Thyroid gland (tissue), 4 donors: ENCODE results near the gene ST3GAL4. TPM values are rescaled to one million over a fixed set of nuclear protein-coding genes. Genes with fewer than 3 reads are reported as not detected.

Source experiments
- DNase-seq, 2 donors: peaks; one replicate each; pipeline ENCODE4 v3.0.0-alpha.2; 2019
- H3K27ac ChIP-seq, 3 donors: fragments of 200-600 bp; sonication (generic); 1 replicate in 2 of 3; 2 replicates in 1 of 3; pipeline ENCODE4 v1.5.1; 2016 to 2019; ENCODE audit warnings: mild to moderate bottlenecking in 1 of 3, moderate library complexity in 1 of 3
- H3K27me3 ChIP-seq: fragments of 200-600 bp; sonication (generic); one replicate; pipeline ENCODE4 v1.5.1; 2019
- H3K36me3 ChIP-seq, 2 donors: fragments of 200-600 bp; sonication (generic); one replicate each; pipeline ENCODE4 v1.5.1; 2016 to 2019
- H3K4me1 ChIP-seq, 2 donors: fragments of 200-600 bp; sonication (generic); one replicate each; pipeline ENCODE4 v1.5.1; 2017 to 2019
- H3K4me3 ChIP-seq, 3 donors: fragments of 200-600 bp; sonication (generic); replicated peaks in 1 of 3; 1 replicate in 2 of 3; 2 replicates in 1 of 3; pipeline ENCODE4 v1.5.1; 2016; ENCODE audit warnings: mild to moderate bottlenecking in 1 of 3
- H3K9me3 ChIP-seq: fragments of 200-600 bp; sonication (generic); one replicate; pipeline ENCODE4 v1.5.1; 2017
- POLR2A ChIP-seq, 2 donors: fragments of 450-650 bp; IDR thresholded peaks; one replicate each; pipeline ENCODE4 v1.6.1; 2017; ENCODE audit warnings: antibody characterized with exemption in 2 of 2, mild to moderate bottlenecking in 2 of 2, moderate library complexity in 1 of 2
- WGBS, 2 donors: methylation state at CpG; one replicate each; pipeline ENCODE4 v1.1.5; 2017; 5-methylcytosine and 5-hydroxymethylcytosine counted together
- intact Hi-C: fragments of 100-400 bp; cut with DNase I; formaldehyde crosslinking; loops from one replicate; pipeline ENCODE4 v1.15.1; 2023
- total RNA-seq, 4 donors: library from RNA; depleted of rRNA; stranded (reverse); fragments of >200 nt; gene quantifications; one replicate each; pipeline ENCODE4 v1.2.3, GENCODE V29; 2016
- TF ChIP-seq, protein P1 (sequence below), 6 experiments: fragments of 200-600 bp in 3 of 6; fragments of 450-650 bp in 3 of 6; sonication (generic) in 3 of 6; IDR thresholded peaks; one replicate each; pipeline ENCODE4 v1.5.1; 2016 to 2019; ENCODE audit warnings: antibody characterized with exemption in 6 of 6, mild to moderate bottlenecking in 2 of 6, inconsistent platforms in 1 of 6, moderate library complexity in 1 of 6

Gene ST3GAL4
- total RNA-seq, 4 donors from 2014 or later, result 5.3 to 33.9 (median 26.4) TPM

DNA sequence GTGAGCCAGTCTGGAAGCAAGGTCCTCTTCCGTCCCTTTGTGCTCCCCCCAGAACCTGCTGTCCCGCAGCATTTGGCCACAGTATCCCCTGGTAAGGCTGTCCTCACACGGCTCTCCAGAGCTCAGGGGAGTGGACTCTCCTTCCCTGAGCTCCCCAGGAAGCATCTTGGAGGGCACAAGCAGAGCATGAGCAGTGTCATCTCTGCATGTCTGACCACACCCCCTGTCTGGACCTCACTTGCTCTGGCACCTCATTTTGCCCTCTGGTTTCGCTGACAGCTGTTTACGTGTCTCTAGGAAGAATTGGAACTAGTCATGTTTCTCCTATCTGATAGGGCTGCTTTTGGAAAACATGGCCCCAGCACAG, 36.1 kb upstream of the ST3GAL4 start:
- H3K4me1 ChIP-seq, result peaks cover 0 to 24% of the 10 kb centered on the region in 2 donors
- intact Hi-C loops, result no loop called here
- H3K27me3 ChIP-seq, result no peaks in the 10 kb centered on the region
- no peaks in the 10 kb centered on the region for H3K36me3 ChIP-seq
- no peak for TF ChIP-seq POLR2A (IDR thresholded peaks at IDR 0.05)
- TF ChIP-seq, protein P1, sequence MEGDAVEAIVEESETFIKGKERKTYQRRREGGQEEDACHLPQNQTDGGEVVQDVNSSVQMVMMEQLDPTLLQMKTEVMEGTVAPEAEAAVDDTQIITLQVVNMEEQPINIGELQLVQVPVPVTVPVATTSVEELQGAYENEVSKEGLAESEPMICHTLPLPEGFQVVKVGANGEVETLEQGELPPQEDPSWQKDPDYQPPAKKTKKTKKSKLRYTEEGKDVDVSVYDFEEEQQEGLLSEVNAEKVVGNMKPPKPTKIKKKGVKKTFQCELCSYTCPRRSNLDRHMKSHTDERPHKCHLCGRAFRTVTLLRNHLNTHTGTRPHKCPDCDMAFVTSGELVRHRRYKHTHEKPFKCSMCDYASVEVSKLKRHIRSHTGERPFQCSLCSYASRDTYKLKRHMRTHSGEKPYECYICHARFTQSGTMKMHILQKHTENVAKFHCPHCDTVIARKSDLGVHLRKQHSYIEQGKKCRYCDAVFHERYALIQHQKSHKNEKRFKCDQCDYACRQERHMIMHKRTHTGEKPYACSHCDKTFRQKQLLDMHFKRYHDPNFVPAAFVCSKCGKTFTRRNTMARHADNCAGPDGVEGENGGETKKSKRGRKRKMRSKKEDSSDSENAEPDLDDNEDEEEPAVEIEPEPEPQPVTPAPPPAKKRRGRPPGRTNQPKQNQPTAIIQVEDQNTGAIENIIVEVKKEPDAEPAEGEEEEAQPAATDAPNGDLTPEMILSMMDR (IDR thresholded peaks at IDR 0.05), result no peak
- 77 to 88% methylated on average over 5 of the region's 5 CpGs for WGBS, 2 donors
- H3K4me3 ChIP-seq, result no peak overlapping the region
- H3K27ac ChIP-seq, result peak overlapping the region in 2 of 3 donors; percentile 9 to 68
- no peak for DNase-seq
- no peaks in the 10 kb centered on the region for H3K9me3 ChIP-seq

DNA sequence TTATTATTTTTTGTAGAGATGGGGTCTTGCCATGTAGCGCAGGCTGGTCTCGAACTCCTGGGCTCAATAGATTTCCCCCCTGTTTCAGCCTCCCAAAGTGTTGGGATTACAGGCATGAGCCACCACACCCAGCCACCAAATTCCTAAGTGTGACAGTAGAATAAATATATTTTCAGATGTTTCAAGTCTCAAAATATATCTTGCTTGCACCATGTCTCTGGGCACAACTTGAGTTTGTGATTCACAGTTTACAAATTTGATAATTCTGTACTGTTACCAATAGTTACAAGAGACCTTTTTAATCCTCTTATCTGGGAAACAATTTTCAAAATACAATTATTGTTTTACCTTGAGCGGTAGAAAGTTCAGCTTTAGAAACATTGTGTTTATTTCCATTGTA, 32.5 kb upstream of the ST3GAL4 start:
- no peak overlapping the region for H3K27ac ChIP-seq
- H3K36me3 ChIP-seq, result no peaks in the 10 kb centered on the region
- H3K4me3 ChIP-seq, result no peak overlapping the region
- H3K9me3 ChIP-seq, result no peaks in the 10 kb centered on the region
- intact Hi-C loops, result no loop called here
- DNase-seq, result no peak
- no peak for TF ChIP-seq POLR2A (IDR thresholded peaks at IDR 0.05)
- TF ChIP-seq, protein P1 (IDR thresholded peaks at IDR 0.05), result no peak
- peaks cover 0 to 15% of the 10 kb centered on the region in 2 donors for H3K4me1 ChIP-seq
- 98 to 99% methylated on average over 3 of the region's 3 CpGs for WGBS, 2 donors
- H3K27me3 ChIP-seq, result no peaks in the 10 kb centered on the region

DNA sequence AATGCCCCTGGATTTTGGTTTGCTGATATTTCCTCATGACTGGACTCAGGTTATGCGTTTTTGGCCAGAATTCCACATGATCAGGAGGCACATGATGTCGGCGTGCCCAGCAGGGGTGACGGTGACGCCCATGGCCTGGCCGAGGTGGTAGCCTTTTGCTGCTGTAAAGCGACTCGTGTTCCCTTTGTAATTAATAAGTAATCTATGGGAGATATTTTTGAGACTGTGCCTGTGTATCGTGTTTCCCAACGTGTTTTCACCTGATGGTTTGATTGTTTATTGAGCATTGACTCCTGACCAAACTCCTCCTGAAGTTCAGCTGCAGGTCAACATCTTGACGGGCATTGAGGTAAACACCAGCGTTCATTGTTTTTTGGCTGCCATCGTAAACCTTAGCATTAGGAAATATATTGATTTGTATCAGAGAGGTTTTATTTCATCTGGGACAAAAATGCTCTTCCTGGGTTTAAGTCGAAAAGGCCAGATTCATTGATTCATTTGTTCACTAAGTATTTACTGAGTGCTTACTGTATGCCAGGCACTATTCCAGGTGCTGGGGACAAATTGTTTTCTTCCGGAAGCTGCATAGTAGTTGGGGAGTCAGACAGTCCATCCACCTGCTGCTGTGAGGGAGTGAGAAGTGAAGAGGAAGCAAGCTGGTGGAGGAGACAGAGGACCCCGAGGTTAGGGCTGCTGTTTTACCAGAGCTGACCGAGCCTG, 28.0 kb upstream of the ST3GAL4 start:
- intact Hi-C loops, result no loop called here
- WGBS, 2 donors, result 90% methylated on average over 17 of the region's 17 CpGs
- no peaks in the 10 kb centered on the region for H3K9me3 ChIP-seq
- H3K4me3 ChIP-seq, result no peak overlapping the region
- H3K4me1 ChIP-seq, result no peaks in the 10 kb centered on the region
- peak in 1 of 2 donors; percentile 23 for DNase-seq
- H3K27ac ChIP-seq, result no peak overlapping the region
- TF ChIP-seq, protein P1 (IDR thresholded peaks at IDR 0.05), result no peak
- TF ChIP-seq POLR2A (IDR thresholded peaks at IDR 0.05), result no peak
- H3K36me3 ChIP-seq, result no peaks in the 10 kb centered on the region
- no peaks in the 10 kb centered on the region for H3K27me3 ChIP-seq

- H3K36me3 ChIP-seq, result no peaks in the 10 kb centered on the region
- H3K4me3 ChIP-seq, result no peak overlapping the region
- no peak for TF ChIP-seq POLR2A (IDR thresholded peaks at IDR 0.05)
- TF ChIP-seq, protein P1 (IDR thresholded peaks at IDR 0.05), result no peak
- intact Hi-C loops, result no loop called here
- no peaks in the 10 kb centered on the region for H3K27me3 ChIP-seq
- 91% methylated on average over 20 of the region's 20 CpGs for WGBS, 2 donors
- H3K4me1 ChIP-seq, result no peaks in the 10 kb centered on the region
- H3K27ac ChIP-seq, result no peak overlapping the region
- no peak for DNase-seq
- no peaks in the 10 kb centered on the region for H3K9me3 ChIP-seq
These were observed 27.5 kb upstream of the ST3GAL4 start for GRCh38 chr11:126328001-126328390.

DNA sequence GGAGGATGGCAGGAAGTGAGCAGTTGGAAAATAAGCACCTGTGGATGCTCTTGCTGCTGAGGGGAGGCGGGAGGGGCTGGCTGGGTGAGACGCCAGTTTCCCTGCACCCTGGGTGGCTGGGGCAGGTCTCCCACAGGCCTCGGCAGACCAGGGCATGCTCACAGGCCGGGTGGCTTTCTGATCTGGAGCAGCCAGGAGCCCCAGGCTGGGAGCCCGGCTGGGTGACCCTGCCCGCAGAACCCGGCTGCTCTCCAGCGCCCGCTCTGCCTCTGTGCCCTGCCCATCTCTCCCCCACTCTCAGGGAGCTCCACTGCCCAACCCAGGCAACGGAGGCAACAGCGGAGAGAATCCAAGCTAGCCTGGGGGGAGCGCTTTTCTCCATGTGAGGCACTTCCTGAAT, 27.0 kb upstream of the ST3GAL4 start:
- WGBS, 2 donors, result 94 to 100% methylated on average over 7 to 12 of the region's 12 CpGs

More for the DNA sequence above, 27.0 kb upstream of the ST3GAL4 start:
- DNase-seq, result no peak
- no peak for TF ChIP-seq POLR2A (IDR thresholded peaks at IDR 0.05)
- Histone ChIP-seq H3K9me3 (no peaks in the 10 kb centered on the region), H3K27me3 (no peaks in the 10 kb centered on the region), H3K4me1 (no peaks in the 10 kb centered on the region), H3K36me3 (no peaks in the 10 kb centered on the region), H3K27ac (no peak overlapping the region), H3K4me3 (no peak overlapping the region)
- intact Hi-C loops, result no loop called here
